Measurements from ENCODE around the gene SCN4A. TPM values are rescaled to one million over a fixed set of nuclear protein-coding genes. Genes with fewer than 3 reads are reported as not detected.
A peak's percentile ranks its signal among the peaks of the same experiment; 100 is the strongest.
"Not testable (repeated sequence)": the region's sequence is repeated elsewhere in the genome, so short reads cannot be mapped to it uniquely, and the experiment has no call there.

SCN4A gene
- total RNA-seq, 1 donor from 2014 or later, result under 0.01 TPM

- no peak for FAIRE-seq
- TF ChIP-seq CTCF (IDR thresholded peaks at IDR 0.05; ENCODE audit: insufficient read depth, low read length, severe bottlenecking), result peak; percentile 96
Observed at GRCh38 chr17:63919311-63919723, 53.4 kb downstream of the SCN4A start.

GRCh38 chr17:63918789-63919305 lies 53.9 kb downstream of the SCN4A start, which contains the start of gene GH1:
GH1 (minus strand) TSS chr17:63918839; CDS start chr17:63918776, 63 bp downstream.
- H3K36me3 ChIP-seq (ENCODE audit: control insufficient read depth, insufficient read depth, low read length); DNase-seq (ENCODE audit: low read depth); H3K27me3 ChIP-seq (ENCODE audit: control insufficient read depth, insufficient read depth, low read length); H3K4me3 ChIP-seq (ENCODE audit: low read depth, low read length); FAIRE-seq: not testable (repeated sequence)

More at GRCh38 chr17:63919311-63919723, 53.4 kb downstream of the SCN4A start:
- DNase-seq (ENCODE audit: low read depth), result peak; percentile 54
- Histone ChIP-seq H3K4me3 (ENCODE audit: low read depth, low read length) (no peak overlapping the region), H3K36me3 (ENCODE audit: control insufficient read depth, insufficient read depth, low read length) (no peaks in the 10 kb centered on the region), H3K27me3 (ENCODE audit: control insufficient read depth, insufficient read depth, low read length) (peaks cover 5% of the 10 kb centered on the region)

DNA sequence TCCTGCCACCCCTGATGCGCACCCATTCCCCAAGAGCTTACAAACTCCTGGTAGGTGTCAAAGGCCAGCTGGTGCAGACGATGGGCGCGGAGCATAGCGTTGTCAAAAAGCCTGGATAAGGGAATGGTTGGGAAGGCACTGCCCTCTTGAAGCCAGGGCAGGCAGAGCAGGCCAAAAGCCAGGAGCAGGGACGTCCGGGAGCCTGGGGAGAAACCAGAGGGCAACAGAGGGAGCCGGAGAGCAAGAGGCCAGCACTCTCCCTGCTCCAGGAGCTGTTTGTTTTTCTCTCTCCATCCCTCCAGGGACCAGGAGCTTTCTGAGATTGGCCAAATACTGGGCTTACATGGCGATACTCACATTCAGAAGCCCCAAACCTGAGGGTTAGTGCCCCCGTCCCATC lies 54.4 kb downstream of the SCN4A start:
- no peak for TF ChIP-seq CTCF (IDR thresholded peaks at IDR 0.05; ENCODE audit: insufficient read depth, low read length, severe bottlenecking)
- FAIRE-seq, result no peak
- H3K36me3 ChIP-seq (ENCODE audit: control insufficient read depth, insufficient read depth, low read length), result no peaks in the 10 kb centered on the region
- no peak overlapping the region for H3K4me3 ChIP-seq (ENCODE audit: low read depth, low read length)
- H3K27me3 ChIP-seq (ENCODE audit: control insufficient read depth, insufficient read depth, low read length), result peaks cover 5% of the 10 kb centered on the region
- no peak for DNase-seq (ENCODE audit: low read depth)

- H3K27me3 ChIP-seq (ENCODE audit: control insufficient read depth, insufficient read depth, low read length), result peaks cover 5% of the 10 kb centered on the region
- no peak overlapping the region for H3K4me3 ChIP-seq (ENCODE audit: low read depth, low read length)
- no peak for FAIRE-seq
- DNase-seq (ENCODE audit: low read depth), result no peak
- no peak for TF ChIP-seq CTCF (IDR thresholded peaks at IDR 0.05; ENCODE audit: insufficient read depth, low read length, severe bottlenecking)
- H3K36me3 ChIP-seq (ENCODE audit: control insufficient read depth, insufficient read depth, low read length), result no peaks in the 10 kb centered on the region
Observed at GRCh38 chr17:63917646-63918045, 55.1 kb downstream of the SCN4A start.

DNA sequence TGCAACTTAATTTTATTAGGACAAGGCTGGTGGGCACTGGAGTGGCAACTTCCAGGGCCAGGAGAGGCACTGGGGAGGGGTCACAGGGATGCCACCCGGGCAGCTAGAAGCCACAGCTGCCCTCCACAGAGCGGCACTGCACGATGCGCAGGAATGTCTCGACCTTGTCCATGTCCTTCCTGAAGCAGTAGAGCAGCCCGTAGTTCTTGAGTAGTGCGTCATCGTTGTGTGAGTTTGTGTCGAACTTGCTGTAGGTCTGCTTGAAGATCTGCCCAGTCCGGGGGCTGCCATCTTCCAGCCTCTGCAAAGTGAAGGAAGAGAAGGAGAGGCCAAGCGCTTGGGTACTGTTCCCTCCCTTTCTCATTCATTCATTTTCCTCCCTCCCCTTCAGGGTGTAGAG lies 55.5 kb downstream of the SCN4A start:
- not testable (repeated sequence) for H3K36me3 ChIP-seq (ENCODE audit: control insufficient read depth, insufficient read depth, low read length); H3K4me3 ChIP-seq (ENCODE audit: low read depth, low read length); DNase-seq (ENCODE audit: low read depth); FAIRE-seq; H3K27me3 ChIP-seq (ENCODE audit: control insufficient read depth, insufficient read depth, low read length)

DNA sequence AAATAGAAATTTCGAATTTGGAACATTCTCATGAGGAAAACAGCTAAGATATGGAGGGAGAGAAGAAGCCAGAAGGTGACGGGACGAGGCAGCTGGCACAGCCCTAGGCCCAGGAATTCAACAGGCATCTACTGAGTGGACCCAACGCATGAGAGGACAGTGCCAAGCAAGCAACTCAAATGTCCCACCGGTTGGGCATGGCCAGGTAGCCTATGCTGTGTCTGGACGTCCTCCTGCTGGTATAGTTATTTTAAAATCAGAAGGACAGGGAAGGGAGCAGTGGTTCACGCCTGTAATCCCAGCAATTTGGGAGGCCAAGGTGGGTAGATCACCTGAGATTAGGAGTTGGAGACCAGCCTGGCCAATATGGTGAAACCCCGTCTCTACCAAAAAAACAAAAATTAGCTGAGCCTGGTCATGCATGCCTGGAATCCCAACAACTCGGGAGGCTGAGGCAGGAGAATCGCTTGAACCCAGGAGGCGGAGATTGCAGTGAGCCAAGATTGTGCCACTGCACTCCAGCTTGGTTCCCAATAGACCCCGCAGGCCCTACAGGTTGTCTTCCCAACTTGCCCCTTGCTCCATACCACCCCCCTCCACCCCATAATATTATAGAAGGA lies 56.0 kb downstream of the SCN4A start:
- Histone ChIP-seq H3K36me3 (ENCODE audit: control insufficient read depth, insufficient read depth, low read length) (no peaks in the 10 kb centered on the region), H3K27me3 (ENCODE audit: control insufficient read depth, insufficient read depth, low read length) (peaks cover 7% of the 10 kb centered on the region), H3K4me3 (ENCODE audit: low read depth, low read length) (no peak overlapping the region)
- DNase-seq (ENCODE audit: low read depth) (no peak), FAIRE-seq (no peak)
- no peak for TF ChIP-seq CTCF (IDR thresholded peaks at IDR 0.05; ENCODE audit: insufficient read depth, low read length, severe bottlenecking)

GRCh38 chr17:63915753-63916152 lies 57.0 kb downstream of the SCN4A start:
- H3K27me3 ChIP-seq (ENCODE audit: control insufficient read depth, insufficient read depth, low read length); DNase-seq (ENCODE audit: low read depth); FAIRE-seq; H3K4me3 ChIP-seq (ENCODE audit: low read depth, low read length); H3K36me3 ChIP-seq (ENCODE audit: control insufficient read depth, insufficient read depth, low read length): not testable (repeated sequence)

Data from bronchial epithelial cell (primary cell).